ENCODE data around the gene ALLC. TPM values are rescaled to one million over a fixed set of nuclear protein-coding genes. Genes with fewer than 3 reads are reported as not detected.

Gene ALLC
- polyA plus RNA-seq, 2 of the 4 experiments (the other 2 are of a cell fraction) = not detected

DNA sequence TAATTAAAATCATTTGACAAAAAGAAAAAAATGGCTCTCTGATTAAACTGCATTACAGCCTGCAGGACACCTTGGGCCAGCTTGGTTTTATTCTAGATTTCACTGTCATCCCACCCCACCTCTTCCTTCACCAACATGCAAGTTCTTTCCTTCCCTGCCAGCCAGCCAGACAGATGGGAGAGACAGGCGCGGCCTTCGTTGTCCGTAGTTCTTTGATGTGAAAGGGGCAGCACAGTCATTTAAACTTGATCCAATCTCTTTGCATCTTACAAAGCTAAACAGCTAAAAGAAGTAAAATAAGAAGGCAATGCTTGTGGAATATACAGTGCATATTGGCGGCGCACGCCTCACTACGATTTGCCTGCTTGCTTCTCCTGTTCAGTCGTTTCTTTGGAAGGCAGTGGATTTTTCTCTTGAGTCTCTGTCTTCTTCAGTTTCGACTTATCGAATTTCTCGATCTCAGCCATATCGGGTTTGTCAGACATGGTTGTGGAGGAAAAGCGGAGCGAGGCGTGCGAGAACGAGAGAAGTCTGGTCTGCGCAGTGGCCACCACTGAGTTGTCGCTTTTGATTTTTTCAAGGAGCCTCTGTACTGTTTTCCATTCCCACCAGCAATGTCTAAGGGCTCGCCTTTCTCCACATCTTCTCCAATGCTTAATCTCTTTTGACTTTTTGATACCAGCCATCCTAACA lies 40.7 kb upstream of the ALLC start (continued):
- TF ChIP-seq ZFP36 (IDR thresholded peaks at IDR 0.05; ENCODE audit: borderline replicate concordance, partially characterized antibody) = no peak
- TF ChIP-seq CHD2 (IDR thresholded peaks at IDR 0.05; ENCODE audit: low read length, partially characterized antibody) = no peak
- no peak for TF ChIP-seq BHLHE40 (IDR thresholded peaks at IDR 0.05; ENCODE audit: low read depth, low read length)
- TF ChIP-seq NFE2L2 (conservative IDR thresholded peaks at IDR 0.05; ENCODE audit: low read length) = no peak
- TF ChIP-seq ZNF302 (CRISPR knock-in tag; IDR thresholded peaks at IDR 0.05) = no peak
- TF ChIP-seq, protein P1, sequence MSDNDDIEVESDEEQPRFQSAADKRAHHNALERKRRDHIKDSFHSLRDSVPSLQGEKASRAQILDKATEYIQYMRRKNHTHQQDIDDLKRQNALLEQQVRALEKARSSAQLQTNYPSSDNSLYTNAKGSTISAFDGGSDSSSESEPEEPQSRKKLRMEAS (IDR thresholded peaks at IDR 0.05) = no peak
- TF ChIP-seq MYC (IDR thresholded peaks at IDR 0.05; ENCODE audit: borderline replicate concordance, low read length) = no peak
- TF ChIP-seq, protein P2, sequence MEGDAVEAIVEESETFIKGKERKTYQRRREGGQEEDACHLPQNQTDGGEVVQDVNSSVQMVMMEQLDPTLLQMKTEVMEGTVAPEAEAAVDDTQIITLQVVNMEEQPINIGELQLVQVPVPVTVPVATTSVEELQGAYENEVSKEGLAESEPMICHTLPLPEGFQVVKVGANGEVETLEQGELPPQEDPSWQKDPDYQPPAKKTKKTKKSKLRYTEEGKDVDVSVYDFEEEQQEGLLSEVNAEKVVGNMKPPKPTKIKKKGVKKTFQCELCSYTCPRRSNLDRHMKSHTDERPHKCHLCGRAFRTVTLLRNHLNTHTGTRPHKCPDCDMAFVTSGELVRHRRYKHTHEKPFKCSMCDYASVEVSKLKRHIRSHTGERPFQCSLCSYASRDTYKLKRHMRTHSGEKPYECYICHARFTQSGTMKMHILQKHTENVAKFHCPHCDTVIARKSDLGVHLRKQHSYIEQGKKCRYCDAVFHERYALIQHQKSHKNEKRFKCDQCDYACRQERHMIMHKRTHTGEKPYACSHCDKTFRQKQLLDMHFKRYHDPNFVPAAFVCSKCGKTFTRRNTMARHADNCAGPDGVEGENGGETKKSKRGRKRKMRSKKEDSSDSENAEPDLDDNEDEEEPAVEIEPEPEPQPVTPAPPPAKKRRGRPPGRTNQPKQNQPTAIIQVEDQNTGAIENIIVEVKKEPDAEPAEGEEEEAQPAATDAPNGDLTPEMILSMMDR (IDR thresholded peaks at IDR 0.05) = no peak
- no peak for TF ChIP-seq HOXA7 (CRISPR knock-in tag; IDR thresholded peaks at IDR 0.05)
- no peak for TF ChIP-seq KDM1A (IDR thresholded peaks at IDR 0.05; ENCODE audit: low read depth)

DNA sequence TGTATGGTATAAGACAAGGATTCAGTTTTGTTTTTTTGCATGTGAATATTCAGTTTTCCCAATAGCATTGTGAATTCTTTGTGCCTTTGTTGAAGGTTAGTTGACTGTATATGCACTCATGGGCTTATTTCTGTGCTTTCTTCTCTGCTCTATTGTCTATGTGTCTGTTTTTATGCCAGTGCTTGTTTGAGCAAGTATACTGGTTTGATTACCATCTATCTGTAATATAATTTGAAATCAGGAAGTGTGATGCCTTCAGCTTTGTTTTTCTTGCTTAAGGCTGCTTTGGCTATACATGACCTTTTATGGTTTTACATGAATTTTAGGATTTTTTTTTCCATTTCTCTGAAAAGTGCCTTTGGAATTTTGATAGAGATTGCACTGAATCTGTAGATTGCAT lies 39.6 kb upstream of the ALLC start:
- POLR2A ChIA-PET = no interaction called here

More for the DNA sequence above, 39.6 kb upstream of the ALLC start:
- Histone ChIP-seq H3K4me3 (no peak overlapping the region), H3K27ac (no peak overlapping the region), H3K9me3 (peaks cover 14% of the 10 kb centered on the region), H3K4me2 (no peak overlapping the region), H3K4me1 (no peaks in the 10 kb centered on the region)
- ATAC-seq (no peak), FAIRE-seq (peak; percentile 90), DNase-seq (ENCODE audit: low read depth in 1 of 2, low spot score in 1 of 2) (no peak)
- TF ChIP-seq, protein P3, sequence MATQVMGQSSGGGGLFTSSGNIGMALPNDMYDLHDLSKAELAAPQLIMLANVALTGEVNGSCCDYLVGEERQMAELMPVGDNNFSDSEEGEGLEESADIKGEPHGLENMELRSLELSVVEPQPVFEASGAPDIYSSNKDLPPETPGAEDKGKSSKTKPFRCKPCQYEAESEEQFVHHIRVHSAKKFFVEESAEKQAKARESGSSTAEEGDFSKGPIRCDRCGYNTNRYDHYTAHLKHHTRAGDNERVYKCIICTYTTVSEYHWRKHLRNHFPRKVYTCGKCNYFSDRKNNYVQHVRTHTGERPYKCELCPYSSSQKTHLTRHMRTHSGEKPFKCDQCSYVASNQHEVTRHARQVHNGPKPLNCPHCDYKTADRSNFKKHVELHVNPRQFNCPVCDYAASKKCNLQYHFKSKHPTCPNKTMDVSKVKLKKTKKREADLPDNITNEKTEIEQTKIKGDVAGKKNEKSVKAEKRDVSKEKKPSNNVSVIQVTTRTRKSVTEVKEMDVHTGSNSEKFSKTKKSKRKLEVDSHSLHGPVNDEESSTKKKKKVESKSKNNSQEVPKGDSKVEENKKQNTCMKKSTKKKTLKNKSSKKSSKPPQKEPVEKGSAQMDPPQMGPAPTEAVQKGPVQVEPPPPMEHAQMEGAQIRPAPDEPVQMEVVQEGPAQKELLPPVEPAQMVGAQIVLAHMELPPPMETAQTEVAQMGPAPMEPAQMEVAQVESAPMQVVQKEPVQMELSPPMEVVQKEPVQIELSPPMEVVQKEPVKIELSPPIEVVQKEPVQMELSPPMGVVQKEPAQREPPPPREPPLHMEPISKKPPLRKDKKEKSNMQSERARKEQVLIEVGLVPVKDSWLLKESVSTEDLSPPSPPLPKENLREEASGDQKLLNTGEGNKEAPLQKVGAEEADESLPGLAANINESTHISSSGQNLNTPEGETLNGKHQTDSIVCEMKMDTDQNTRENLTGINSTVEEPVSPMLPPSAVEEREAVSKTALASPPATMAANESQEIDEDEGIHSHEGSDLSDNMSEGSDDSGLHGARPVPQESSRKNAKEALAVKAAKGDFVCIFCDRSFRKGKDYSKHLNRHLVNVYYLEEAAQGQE (IDR thresholded peaks at IDR 0.05) = no peak
- TF ChIP-seq, protein P4, sequence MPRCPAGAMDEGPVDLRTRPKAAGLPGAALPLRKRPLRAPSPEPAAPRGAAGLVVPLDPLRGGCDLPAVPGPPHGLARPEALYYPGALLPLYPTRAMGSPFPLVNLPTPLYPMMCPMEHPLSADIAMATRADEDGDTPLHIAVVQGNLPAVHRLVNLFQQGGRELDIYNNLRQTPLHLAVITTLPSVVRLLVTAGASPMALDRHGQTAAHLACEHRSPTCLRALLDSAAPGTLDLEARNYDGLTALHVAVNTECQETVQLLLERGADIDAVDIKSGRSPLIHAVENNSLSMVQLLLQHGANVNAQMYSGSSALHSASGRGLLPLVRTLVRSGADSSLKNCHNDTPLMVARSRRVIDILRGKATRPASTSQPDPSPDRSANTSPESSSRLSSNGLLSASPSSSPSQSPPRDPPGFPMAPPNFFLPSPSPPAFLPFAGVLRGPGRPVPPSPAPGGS (IDR thresholded peaks at IDR 0.05) = no peak
- TF ChIP-seq, protein P5, sequence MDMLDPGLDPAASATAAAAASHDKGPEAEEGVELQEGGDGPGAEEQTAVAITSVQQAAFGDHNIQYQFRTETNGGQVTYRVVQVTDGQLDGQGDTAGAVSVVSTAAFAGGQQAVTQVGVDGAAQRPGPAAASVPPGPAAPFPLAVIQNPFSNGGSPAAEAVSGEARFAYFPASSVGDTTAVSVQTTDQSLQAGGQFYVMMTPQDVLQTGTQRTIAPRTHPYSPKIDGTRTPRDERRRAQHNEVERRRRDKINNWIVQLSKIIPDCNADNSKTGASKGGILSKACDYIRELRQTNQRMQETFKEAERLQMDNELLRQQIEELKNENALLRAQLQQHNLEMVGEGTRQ (IDR thresholded peaks at IDR 0.05) = no peak
- TF ChIP-seq, protein P1 (IDR thresholded peaks at IDR 0.05) = no peak
- TF ChIP-seq EHF (CRISPR knock-in tag; IDR thresholded peaks at IDR 0.05) (no peak), TFCP2L1 (CRISPR knock-in tag; IDR thresholded peaks at IDR 0.05) (no peak), RARB (CRISPR knock-in tag; IDR thresholded peaks at IDR 0.05) (no peak), JUN (IDR thresholded peaks at IDR 0.05) (no peak), POLR2AphosphoS2 (conservative IDR thresholded peaks at IDR 0.05; ENCODE audit: low read length) (no peak), BHLHE40 (IDR thresholded peaks at IDR 0.05; ENCODE audit: low read depth, low read length) (no peak), EP300 (IDR thresholded peaks at IDR 0.05) (no peak), RNF2 (IDR thresholded peaks at IDR 0.05; ENCODE audit: borderline replicate concordance, low read depth) (no peak), ZFP36 (IDR thresholded peaks at IDR 0.05; ENCODE audit: borderline replicate concordance, partially characterized antibody) (no peak), CBX8 (IDR thresholded peaks at IDR 0.05) (no peak), CEBPB (IDR thresholded peaks at IDR 0.05) (no peak)
- TF ChIP-seq, protein P6, sequence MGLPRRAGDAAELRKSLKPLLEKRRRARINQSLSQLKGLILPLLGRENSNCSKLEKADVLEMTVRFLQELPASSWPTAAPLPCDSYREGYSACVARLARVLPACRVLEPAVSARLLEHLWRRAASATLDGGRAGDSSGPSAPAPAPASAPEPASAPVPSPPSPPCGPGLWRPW (IDR thresholded peaks at IDR 0.05) = no peak
- TF ChIP-seq, protein P2 (IDR thresholded peaks at IDR 0.05) = no peak
- CTCF ChIA-PET = interaction anchor here (1.0 kb wide), 1 partner anchor 34 kb away, joined by 3 read pairs; no protein-coding TSS in a partner anchor

All from A549 (cell line).